H1 (cell line): ENCODE results near the gene HECTD4. TPM values are rescaled to one million over a fixed set of nuclear protein-coding genes. Genes with fewer than 3 reads are reported as not detected.

ENCODE experiments used
- CTCF ChIA-PET: fragments of 300-600 bp; sonication (Branson Sonifier 250); formaldehyde crosslinking; loops from one replicate; lab custom pipeline; 2021; ENCODE audit not compliant: partially characterized antibody; lab: Charles Lee
- POLR2A ChIA-PET: fragments of 300-600 bp; sonication (Branson Sonifier 250); formaldehyde crosslinking; loops from one replicate; lab custom pipeline; 2021; ENCODE audit warnings: inconsistent platforms; ENCODE audit not compliant: partially characterized antibody; lab: Charles Lee
- DNase-seq, 2 experiments: peaks; one replicate each; pipeline versions ENCODE4 v3.0.0 to v3.0.0-alpha.2; 2010 to 2022; ENCODE audit warnings: low spot score in 2 of 2, low read depth in 1 of 2, mixed read lengths in 1 of 2
- FAIRE-seq: peaks from 2 replicates; lab custom pipeline; 2011; peaks lifted over from hg19 to GRCh38; lab: Jason Lieb, UNC
- H2AFZ ChIP-seq: 2 replicates; pipeline ENCODE4 v1.8.1; 2012; ENCODE audit warnings: low read length, inconsistent platforms
- H2AK5ac ChIP-seq: 2 replicates; pipeline ENCODE4 v1.6.1; 2013; ENCODE audit warnings: low read depth, low read length
- H2BK120ac ChIP-seq: replicated peaks from 2 replicates; pipeline ENCODE3; 2013; ENCODE audit warnings: low read depth, low read length, inconsistent platforms
- H2BK12ac ChIP-seq: 2 replicates; pipeline ENCODE4 v1.6.1; 2013; ENCODE audit warnings: low read depth, low read length
- H2BK15ac ChIP-seq: 2 replicates; pipeline ENCODE4 v1.6.1; 2013; ENCODE audit warnings: low read length
- H2BK20ac ChIP-seq: 2 replicates; pipeline ENCODE4 v1.6.1; 2013; ENCODE audit warnings: low read length
- H2BK5ac ChIP-seq: 2 replicates; pipeline ENCODE4 v1.6.1; 2013; ENCODE audit warnings: low read depth, low read length
- H3K14ac ChIP-seq: 2 replicates; pipeline ENCODE4 v1.6.1; 2013; ENCODE audit warnings: inconsistent platforms; ENCODE audit not compliant: insufficient read length
- H3K18ac ChIP-seq: 2 replicates; pipeline ENCODE4 v1.6.1; 2013; ENCODE audit warnings: low read length; ENCODE audit errors: extremely low read depth
- H3K23ac ChIP-seq: 2 replicates; pipeline ENCODE4 v1.6.1; 2013; ENCODE audit warnings: inconsistent platforms; ENCODE audit not compliant: insufficient read length
- H3K23me2 ChIP-seq: 2 replicates; pipeline ENCODE4 v1.6.1; 2013; ENCODE audit warnings: low read depth, low read length
- H3K27ac ChIP-seq: 2 replicates; pipeline ENCODE4 v1.6.1; 2011; ENCODE audit warnings: low read depth, low read length, inconsistent platforms
- H3K27me3 ChIP-seq, 4 experiments: replicated peaks in 1 of 4; 1 replicate in 1 of 4; 2 replicates in 3 of 4; pipeline versions ENCODE4 v1.6.1 to v1.8.1; 2011 to 2013; ENCODE audit warnings: low read length in 3 of 4, mild to moderate bottlenecking in 3 of 4, inconsistent platforms in 2 of 4, mixed read lengths in 2 of 4, moderate library complexity in 1 of 4; ENCODE audit not compliant: control insufficient read depth in 3 of 4, insufficient read depth in 3 of 4; ENCODE audit errors: extremely low read depth in 1 of 4
- H3K36me3 ChIP-seq, 4 experiments: 2 replicates each; pipeline versions ENCODE4 v1.6.1 to v1.8.1; 2011 to 2013; ENCODE audit warnings: mild to moderate bottlenecking in 4 of 4, low read length in 3 of 4, moderate library complexity in 2 of 4, control low read depth in 1 of 4, inconsistent platforms in 1 of 4; ENCODE audit not compliant: insufficient read depth in 4 of 4, control insufficient read depth in 2 of 4
- H3K4ac ChIP-seq: replicated peaks from 2 replicates; pipeline ENCODE3; 2013; ENCODE audit warnings: low read length, low read depth, mixed read lengths, inconsistent platforms; ENCODE audit not compliant: insufficient read length
- H3K4me1 ChIP-seq, 4 experiments: replicated peaks in 1 of 4; 1 replicate in 1 of 4; 2 replicates in 3 of 4; pipeline versions ENCODE4 v1.6.1 to v1.8.1; 2011 to 2013; ENCODE audit warnings: low read length in 3 of 4, inconsistent platforms in 2 of 4, mixed read lengths in 1 of 4; ENCODE audit not compliant: insufficient read depth in 4 of 4, control insufficient read depth in 3 of 4
- H3K4me2 ChIP-seq, 2 experiments: 2 replicates each; pipeline versions ENCODE4 v1.6.1 to v1.8.1; 2011 to 2013; ENCODE audit warnings: low read depth in 2 of 2, low read length in 2 of 2, control low read depth in 1 of 2, inconsistent platforms in 1 of 2, mild to moderate bottlenecking in 1 of 2; ENCODE audit not compliant: insufficient read depth in 1 of 2
- H3K4me3 ChIP-seq, 4 experiments: fragments of 200-600, 300-600 bp in 1 of 4; sonication (generic), shearing (Covaris generic), sonication (Bioruptor Twin) in 1 of 4; 2 replicates each; pipeline versions ENCODE4 v1.5.1 to v1.8.1; 2011 to 2016; ENCODE audit warnings: low read length in 4 of 4, low read depth in 3 of 4, control low read depth in 2 of 4, inconsistent platforms in 2 of 4, mild to moderate bottlenecking in 2 of 4, mixed read lengths in 1 of 4, moderate library complexity in 1 of 4; ENCODE audit not compliant: insufficient read depth in 2 of 4; ENCODE audit errors: extremely low read depth in 1 of 4
- H3K56ac ChIP-seq: replicated peaks from 2 replicates; pipeline ENCODE3; 2013; ENCODE audit warnings: low read depth, mild to moderate bottlenecking, mixed read lengths, low read length, inconsistent platforms; ENCODE audit not compliant: insufficient read length
- H3K79me1 ChIP-seq: 2 replicates; pipeline ENCODE4 v1.6.1; 2013; ENCODE audit warnings: low read depth, low read length, control low read depth
- H3K79me2 ChIP-seq, 2 experiments: 2 replicates each; pipeline versions ENCODE4 v1.6.1 to v1.8.1; 2012 to 2013; ENCODE audit warnings: low read length in 2 of 2, mild to moderate bottlenecking in 2 of 2, inconsistent platforms in 1 of 2; ENCODE audit not compliant: insufficient read depth in 2 of 2, control insufficient read depth in 1 of 2
- H3K9ac ChIP-seq, 4 experiments: replicated peaks in 1 of 4; 1 replicate in 1 of 4; 2 replicates in 3 of 4; pipeline versions ENCODE4 v1.6.1 to v1.8.1; 2011 to 2013; ENCODE audit warnings: low read depth in 3 of 4, low read length in 3 of 4, control low read depth in 2 of 4, mild to moderate bottlenecking in 2 of 4, moderate library complexity in 2 of 4, inconsistent platforms in 1 of 4; ENCODE audit errors: extremely low read depth in 1 of 4
- H3K9me3 ChIP-seq, 2 experiments: 2 replicates each; pipeline versions ENCODE4 v1.6.1 to v1.8.1; 2012 to 2013; ENCODE audit warnings: mild to moderate bottlenecking in 2 of 2, moderate library complexity in 2 of 2, control low read depth in 1 of 2, inconsistent platforms in 1 of 2, low read depth in 1 of 2, low read length in 1 of 2, mixed read lengths in 1 of 2; ENCODE audit not compliant: insufficient read depth in 2 of 2
- H4K20me1 ChIP-seq, 2 experiments: replicated peaks in 1 of 2; 2 replicates each; pipeline versions ENCODE3 to v1.8.1; 2011 to 2013; ENCODE audit warnings: inconsistent platforms in 2 of 2, low read length in 2 of 2, mild to moderate bottlenecking in 1 of 2; ENCODE audit not compliant: insufficient read depth in 2 of 2, control insufficient read depth in 1 of 2
- H4K5ac ChIP-seq: 2 replicates; pipeline ENCODE4 v1.6.1; 2013; ENCODE audit warnings: low read length, low read depth, mixed read lengths, inconsistent platforms; ENCODE audit not compliant: insufficient read length
- H4K8ac ChIP-seq: 2 replicates; pipeline ENCODE4 v1.8.0; 2013; ENCODE audit warnings: mild to moderate bottlenecking, moderate library complexity, low read length, inconsistent platforms; ENCODE audit not compliant: insufficient read depth; ENCODE audit errors: extremely low read depth
- H4K91ac ChIP-seq: replicated peaks from 2 replicates; pipeline ENCODE3; 2013; ENCODE audit warnings: low read length, mixed read lengths, inconsistent platforms; ENCODE audit not compliant: insufficient read length
- BRCA1 ChIP-seq: IDR thresholded peaks from 2 replicates; pipeline ENCODE4 v1.6.1; 2012; ENCODE audit warnings: low read depth, low read length, improper control_type of control experiment
- HDAC2 ChIP-seq, 2 experiments: fragments of 300-600 bp in 1 of 2; sonication (generic) in 1 of 2; IDR thresholded peaks; 2 replicates each; pipeline ENCODE4 v1.6.1; 2011 to 2012; ENCODE audit warnings: low read depth in 2 of 2, low read length in 2 of 2, mild to moderate bottlenecking in 2 of 2, moderate library complexity in 2 of 2, borderline replicate concordance in 1 of 2, inconsistent platforms in 1 of 2
- WGBS, 2 experiments: shearing (Covaris generic) in 1 of 2; methylation state at CpG; one replicate each; pipeline versions ENCODE4 v1.1.6 to v1.1.7; 2013 to 2015; ENCODE audit warnings: low lambda C conversion rate in 2 of 2, mixed read lengths in 2 of 2, inconsistent platforms in 1 of 2, low coverage in 1 of 2, missing lambda C conversion rate in 1 of 2; ENCODE audit not compliant: insufficient replicate concordance in 2 of 2, insufficient coverage in 1 of 2, insufficient read length in 1 of 2; ENCODE audit errors: extremely low coverage in 1 of 2, missing lambda C conversion rate in 1 of 2; 5-methylcytosine and 5-hydroxymethylcytosine counted together
- polyA plus RNA-seq, 7 experiments: library from polyadenylated mRNA; depleted of rRNA in 3 of 7; stranded (reverse) in 5 of 7; unstranded in 2 of 7; fragments of >200 nt in 5 of 7; fragments of 200-250 nt in 2 of 7; gene quantifications; 1 replicate in 5 of 7; 2 replicates in 1 of 7; 4 replicates in 1 of 7; pipeline versions ENCODE4 v1.2.1 to v1.2.3, GENCODE V29; 2011 to 2013; ENCODE audit warnings: missing spikeins in 2 of 7, mixed read lengths in 2 of 7
- total RNA-seq: library from RNA; stranded (reverse); fragmentation: NEBNext Ultra II Directional; extraction: Animal tissue kit (Norgen Biotek cat#: 25700); gene quantifications from 2 replicates; pipeline ENCODE4 v1.2.1, GENCODE V29; 2021

The HECTD4 gene
- total and polyA plus RNA-seq, 2 of the 8 experiments (the other 6 are each of a cell fraction or from before 2014, with no cell fraction given) = 6.5 to 33.7 TPM

- Histone ChIP-seq H3K27ac (no peak overlapping the region), H2AK5ac (no peak overlapping the region), H2BK120ac (no peak overlapping the region), H3K9ac (peak overlapping the region in 3 of 4 experiments; percentile 41 to 64 (median 48); a peak in 6 of 7 replicates), H4K8ac (no peak overlapping the region), H3K23me2 (peaks cover 7% of the 10 kb centered on the region; the same call in 1 of the 2 replicates), H4K91ac (no peak overlapping the region), H2AFZ (peak overlapping the region; percentile 42; the same call in 1 of the 2 replicates), H3K4me1 (peaks cover 0 to 8% (median 2%) of the 10 kb centered on the region in 4 experiments; a peak in 5 of 7 replicates), H4K5ac (no peak overlapping the region), H2BK12ac (no peak overlapping the region), H3K27me3 (no peaks in the 10 kb centered on the region), H3K14ac (no peak overlapping the region), H2BK5ac (no peak overlapping the region), H3K4me3 (peak overlapping the region; percentile 75 to 86 (median 82)), H3K79me1 (peaks cover 6% of the 10 kb centered on the region; the same call in 1 of the 2 replicates), H3K4ac (no peak overlapping the region), H2BK15ac (no peak overlapping the region), H3K36me3 (no peaks in the 10 kb centered on the region), H3K23ac (no peak overlapping the region), H3K9me3 (no peaks in the 10 kb centered on the region), H3K56ac (no peak overlapping the region), H3K79me2 (peaks cover 0 to 46% of the 10 kb centered on the region in 2 experiments; a peak in 3 of 4 replicates), H3K18ac (no peak overlapping the region), H3K4me2 (peak overlapping the region; percentile 84 to 92), H2BK20ac (no peak overlapping the region), H4K20me1 (peaks cover 0 to 4% of the 10 kb centered on the region in 2 experiments)
- POLR2A ChIA-PET = interaction anchor here (1.4 to 1.8 kb wide), 3 partner anchors 10 to 30 kb away, joined by 3 to 5 read pairs (median 5); no protein-coding TSS in a partner anchor
- CTCF ChIA-PET = interaction anchor here (2.0 kb wide), 1 partner anchor 183 kb away, joined by 7 read pairs; no protein-coding TSS in a partner anchor
- peak in 1 of 2 experiments; percentile 63 for DNase-seq
- 53% methylated on average over 33 of the region's 34 CpGs; no CpG with 5 or more reads in 1 of the 2 experiments for WGBS, 2 experiments
- TF ChIP-seq BRCA1 (no peak), HDAC2 (IDR thresholded peaks at IDR 0.05; ENCODE audit: borderline replicate concordance in 1 of 2, low read depth in 2 of 2, low read length in 2 of 2) (0 out of 4 replicates have a peak, but pooled peaks of 1 of the 2 experiments have one; percentile 12)
- no peak for FAIRE-seq
These were observed 1.4 kb downstream of the HECTD4 start for GRCh38 chr12:112380663-112381405.
